ENCODE results near the gene TSPAN14. TPM values are rescaled to one million over a fixed set of nuclear protein-coding genes. Genes with fewer than 3 reads are reported as not detected.

The TSPAN14 gene
- total RNA-seq, 1 experiment from 2014 or later: 3.4 TPM

DNA sequence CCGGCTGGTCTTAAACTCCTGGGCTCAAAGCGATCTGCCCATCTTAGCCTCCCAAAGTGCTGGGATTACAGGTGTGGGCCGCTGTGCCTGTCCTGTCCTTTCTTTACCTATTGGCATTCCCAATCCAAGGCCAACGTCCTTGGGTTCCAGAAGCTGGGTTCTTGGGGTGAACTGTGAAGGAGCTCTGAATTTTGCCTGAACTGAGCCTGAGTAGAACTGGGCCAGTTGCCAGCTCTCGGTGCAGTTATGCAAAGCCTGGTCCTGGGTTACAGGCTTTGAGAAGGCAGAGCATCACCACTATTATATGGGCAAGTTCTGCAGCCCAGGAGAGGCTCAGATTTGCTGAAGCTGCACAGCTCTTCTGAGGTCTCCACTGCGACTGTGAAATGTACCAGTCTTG, 59.0 kb downstream of the TSPAN14 start:
- Histone ChIP-seq H3K9me3 (ENCODE audit: low read length) (no peaks in the 10 kb centered on the region), H3K79me2 (ENCODE audit: low read length) (no peaks in the 10 kb centered on the region), H3K4me2 (ENCODE audit: low read depth, low read length, poor library complexity, severe bottlenecking) (no peak overlapping the region)

DNA sequence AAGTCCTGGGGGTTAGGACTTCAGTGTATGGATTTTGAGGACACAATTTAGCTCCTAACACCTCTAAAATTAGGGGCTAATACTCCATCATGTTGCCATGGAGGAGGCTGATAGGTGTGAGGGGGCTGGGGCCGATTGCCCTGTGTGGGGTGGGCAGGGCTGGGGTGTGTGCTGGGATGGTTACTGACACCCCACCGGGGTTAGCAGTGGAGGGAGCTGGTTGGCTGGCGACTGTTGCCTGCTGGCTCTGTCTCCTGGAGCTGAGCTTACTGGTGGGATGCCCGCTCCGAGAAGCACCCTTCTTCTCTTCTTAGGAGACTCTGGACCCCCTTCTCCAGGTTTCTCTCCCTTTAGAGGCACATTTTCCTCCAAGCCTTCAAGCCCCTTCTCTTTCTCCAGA, 61.4 kb downstream of the TSPAN14 start:
- Histone ChIP-seq H2AFZ (ENCODE audit: low read length) (no peak overlapping the region), H3K27me3 (ENCODE audit: low read length) (no peaks in the 10 kb centered on the region), H3K9me3 (ENCODE audit: low read length) (no peaks in the 10 kb centered on the region), H3K4me2 (ENCODE audit: low read depth, low read length, poor library complexity, severe bottlenecking) (no peak overlapping the region), H3K9me2 (replicated peaks; ENCODE audit: insufficient read depth, low read length) (no peaks in the 10 kb centered on the region), H3K9ac (ENCODE audit: low read length) (no peak overlapping the region), H3K79me2 (ENCODE audit: low read length) (no peaks in the 10 kb centered on the region), H3K4me1 (ENCODE audit: low read length) (no peaks in the 10 kb centered on the region), H3K4me3 (ENCODE audit: low read length) (no peak overlapping the region), H3K27ac (ENCODE audit: low read length) (no peak overlapping the region), H3K36me3 (ENCODE audit: insufficient read depth, low read length) (no peaks in the 10 kb centered on the region), H4K20me1 (ENCODE audit: insufficient read depth, low read depth, low read length) (no peaks in the 10 kb centered on the region)
- DNase-seq: no peak

More for the DNA sequence above, 59.0 kb downstream of the TSPAN14 start:
- Histone ChIP-seq H3K4me1 (ENCODE audit: low read length) (no peaks in the 10 kb centered on the region), H3K36me3 (ENCODE audit: insufficient read depth, low read length) (no peaks in the 10 kb centered on the region), H3K27me3 (ENCODE audit: low read length) (no peaks in the 10 kb centered on the region), H4K20me1 (ENCODE audit: insufficient read depth, low read depth, low read length) (no peaks in the 10 kb centered on the region), H3K9ac (ENCODE audit: low read length) (no peak overlapping the region), H2AFZ (ENCODE audit: low read length) (no peak overlapping the region), H3K27ac (ENCODE audit: low read length) (no peak overlapping the region), H3K4me3 (ENCODE audit: low read length) (no peak overlapping the region), H3K9me2 (replicated peaks; ENCODE audit: insufficient read depth, low read length) (no peaks in the 10 kb centered on the region)
- DNase-seq: no peak

- Histone ChIP-seq H3K4me3 (ENCODE audit: low read length) (no peak overlapping the region), H3K27ac (ENCODE audit: low read length) (no peak overlapping the region), H3K36me3 (ENCODE audit: insufficient read depth, low read length) (no peaks in the 10 kb centered on the region), H3K9me3 (ENCODE audit: low read length) (no peaks in the 10 kb centered on the region), H3K27me3 (ENCODE audit: low read length) (no peaks in the 10 kb centered on the region), H3K9ac (ENCODE audit: low read length) (no peak overlapping the region), H3K4me1 (ENCODE audit: low read length) (no peaks in the 10 kb centered on the region), H3K79me2 (ENCODE audit: low read length) (no peaks in the 10 kb centered on the region), H2AFZ (ENCODE audit: low read length) (no peak overlapping the region), H3K9me2 (replicated peaks; ENCODE audit: insufficient read depth, low read length) (no peaks in the 10 kb centered on the region), H4K20me1 (ENCODE audit: insufficient read depth, low read depth, low read length) (no peaks in the 10 kb centered on the region), H3K4me2 (ENCODE audit: low read depth, low read length, poor library complexity, severe bottlenecking) (no peak overlapping the region)
- DNase-seq: no peak
Measured at GRCh38 chr10:80515941-80516340, 61.8 kb downstream of the TSPAN14 start.

GRCh38 chr10:80516506-80517075, 62.5 kb downstream of the TSPAN14 start:
- Histone ChIP-seq H3K36me3 (ENCODE audit: insufficient read depth, low read length) (no peaks in the 10 kb centered on the region), H3K9me3 (ENCODE audit: low read length) (no peaks in the 10 kb centered on the region), H4K20me1 (ENCODE audit: insufficient read depth, low read depth, low read length) (no peaks in the 10 kb centered on the region), H3K27ac (ENCODE audit: low read length) (no peak overlapping the region), H3K27me3 (ENCODE audit: low read length) (no peaks in the 10 kb centered on the region), H3K4me1 (ENCODE audit: low read length) (no peaks in the 10 kb centered on the region), H3K4me3 (ENCODE audit: low read length) (no peak overlapping the region), H3K79me2 (ENCODE audit: low read length) (no peaks in the 10 kb centered on the region), H3K9me2 (replicated peaks; ENCODE audit: insufficient read depth, low read length) (no peaks in the 10 kb centered on the region), H3K9ac (ENCODE audit: low read length) (no peak overlapping the region), H2AFZ (ENCODE audit: low read length) (no peak overlapping the region), H3K4me2 (ENCODE audit: low read depth, low read length, poor library complexity, severe bottlenecking) (no peak overlapping the region)
- no peak for DNase-seq

- no peaks in the 10 kb centered on the region for H3K27me3 ChIP-seq (ENCODE audit: low read length)
- H3K9me3 ChIP-seq (ENCODE audit: low read length): no peaks in the 10 kb centered on the region
- no peak overlapping the region for H3K4me2 ChIP-seq (ENCODE audit: low read depth, low read length, poor library complexity, severe bottlenecking)
Measured at GRCh38 chr10:80517416-80518142, 63.5 kb downstream of the TSPAN14 start.

GRCh38 chr10:80518143-80518806, 64.2 kb downstream of the TSPAN14 start:
- no peaks in the 10 kb centered on the region for H4K20me1 ChIP-seq (ENCODE audit: insufficient read depth, low read depth, low read length)
- no peaks in the 10 kb centered on the region for H3K9me2 ChIP-seq (replicated peaks; ENCODE audit: insufficient read depth, low read length)
- H3K4me1 ChIP-seq (ENCODE audit: low read length): no peaks in the 10 kb centered on the region
- no peak overlapping the region for H3K9ac ChIP-seq (ENCODE audit: low read length)
- H3K36me3 ChIP-seq (ENCODE audit: insufficient read depth, low read length): no peaks in the 10 kb centered on the region
- no peak overlapping the region for H3K27ac ChIP-seq (ENCODE audit: low read length)
- H3K4me2 ChIP-seq (ENCODE audit: low read depth, low read length, poor library complexity, severe bottlenecking): no peak overlapping the region
- no peak overlapping the region for H2AFZ ChIP-seq (ENCODE audit: low read length)
- no peak overlapping the region for H3K4me3 ChIP-seq (ENCODE audit: low read length)
- no peaks in the 10 kb centered on the region for H3K9me3 ChIP-seq (ENCODE audit: low read length)
- H3K27me3 ChIP-seq (ENCODE audit: low read length): no peaks in the 10 kb centered on the region
- no peaks in the 10 kb centered on the region for H3K79me2 ChIP-seq (ENCODE audit: low read length)
- DNase-seq: no peak

More at GRCh38 chr10:80517416-80518142, 63.5 kb downstream of the TSPAN14 start:
- Histone ChIP-seq H2AFZ (ENCODE audit: low read length) (no peak overlapping the region), H3K4me3 (ENCODE audit: low read length) (no peak overlapping the region), H3K4me1 (ENCODE audit: low read length) (no peaks in the 10 kb centered on the region), H3K27ac (ENCODE audit: low read length) (no peak overlapping the region), H3K9ac (ENCODE audit: low read length) (no peak overlapping the region), H3K79me2 (ENCODE audit: low read length) (no peaks in the 10 kb centered on the region), H3K9me2 (replicated peaks; ENCODE audit: insufficient read depth, low read length) (no peaks in the 10 kb centered on the region), H3K36me3 (ENCODE audit: insufficient read depth, low read length) (no peaks in the 10 kb centered on the region), H4K20me1 (ENCODE audit: insufficient read depth, low read depth, low read length) (no peaks in the 10 kb centered on the region)
- DNase-seq: no peak

- Histone ChIP-seq H3K4me1 (ENCODE audit: low read length) (no peaks in the 10 kb centered on the region), H3K4me3 (ENCODE audit: low read length) (no peak overlapping the region), H3K9me3 (ENCODE audit: low read length) (no peaks in the 10 kb centered on the region), H3K9me2 (replicated peaks; ENCODE audit: insufficient read depth, low read length) (no peaks in the 10 kb centered on the region), H3K4me2 (ENCODE audit: low read depth, low read length, poor library complexity, severe bottlenecking) (no peak overlapping the region), H3K9ac (ENCODE audit: low read length) (no peak overlapping the region), H2AFZ (ENCODE audit: low read length) (no peak overlapping the region), H3K27ac (ENCODE audit: low read length) (no peak overlapping the region), H4K20me1 (ENCODE audit: insufficient read depth, low read depth, low read length) (no peaks in the 10 kb centered on the region), H3K79me2 (ENCODE audit: low read length) (no peaks in the 10 kb centered on the region), H3K27me3 (ENCODE audit: low read length) (no peaks in the 10 kb centered on the region), H3K36me3 (ENCODE audit: insufficient read depth, low read length) (no peaks in the 10 kb centered on the region)
- DNase-seq: no peak
Measured at GRCh38 chr10:80518807-80519360, 64.8 kb downstream of the TSPAN14 start.

DNA sequence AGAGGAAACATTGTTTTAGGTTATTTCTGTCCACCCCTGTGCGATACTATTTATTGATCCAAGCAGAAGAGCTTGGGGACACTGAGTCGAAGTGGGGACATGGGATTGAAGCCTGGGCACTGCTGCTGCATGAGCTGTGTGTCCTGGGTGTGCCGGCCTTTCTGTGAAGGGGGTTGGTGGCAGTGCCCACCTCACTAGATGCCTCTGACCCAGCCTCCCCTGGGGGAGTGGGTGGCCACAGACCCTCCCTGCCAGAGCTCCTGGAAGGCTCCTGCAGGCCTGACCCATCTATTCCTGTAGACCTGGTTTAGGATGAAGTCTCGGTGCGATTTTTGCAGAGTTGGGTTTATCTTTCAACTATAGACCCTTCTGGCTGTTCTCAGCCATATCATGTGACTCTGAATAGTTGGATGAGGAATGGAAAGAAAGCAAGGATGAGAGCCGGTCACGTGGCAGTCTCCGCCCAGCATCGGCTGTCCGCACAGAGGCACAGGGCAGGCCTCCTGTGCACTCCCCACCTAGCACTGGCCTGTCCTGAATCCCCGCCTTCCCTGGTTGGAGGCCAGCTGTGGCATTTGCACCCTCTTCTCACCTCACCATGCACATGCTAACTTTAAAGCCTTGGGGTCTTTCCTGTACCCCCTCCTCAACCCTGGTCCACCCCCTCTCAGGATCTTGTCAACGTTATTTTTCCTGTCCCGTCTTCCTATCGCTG, 66.0 kb downstream of the TSPAN14 start:
- no peaks in the 10 kb centered on the region for H3K27me3 ChIP-seq (ENCODE audit: low read length)
- H3K4me2 ChIP-seq (ENCODE audit: low read depth, low read length, poor library complexity, severe bottlenecking): no peak overlapping the region
- H4K20me1 ChIP-seq (ENCODE audit: insufficient read depth, low read depth, low read length): no peaks in the 10 kb centered on the region
- no peak overlapping the region for H2AFZ ChIP-seq (ENCODE audit: low read length)
- H3K4me1 ChIP-seq (ENCODE audit: low read length): no peaks in the 10 kb centered on the region
- H3K9me2 ChIP-seq (replicated peaks; ENCODE audit: insufficient read depth, low read length): no peaks in the 10 kb centered on the region
- H3K9me3 ChIP-seq (ENCODE audit: low read length): no peaks in the 10 kb centered on the region
- H3K27ac ChIP-seq (ENCODE audit: low read length): no peak overlapping the region
- H3K4me3 ChIP-seq (ENCODE audit: low read length): no peak overlapping the region
- no peak overlapping the region for H3K9ac ChIP-seq (ENCODE audit: low read length)
- no peaks in the 10 kb centered on the region for H3K36me3 ChIP-seq (ENCODE audit: insufficient read depth, low read length)
- H3K79me2 ChIP-seq (ENCODE audit: low read length): no peaks in the 10 kb centered on the region
- DNase-seq: no peak

Measured in Karpas-422 (cell line).